ENCODE data around the gene DENND1A.
"Not testable (repeated sequence)": the region's sequence is repeated elsewhere in the genome, so short reads cannot be mapped to it uniquely, and the experiment has no call there.

DENND1A gene

DNA sequence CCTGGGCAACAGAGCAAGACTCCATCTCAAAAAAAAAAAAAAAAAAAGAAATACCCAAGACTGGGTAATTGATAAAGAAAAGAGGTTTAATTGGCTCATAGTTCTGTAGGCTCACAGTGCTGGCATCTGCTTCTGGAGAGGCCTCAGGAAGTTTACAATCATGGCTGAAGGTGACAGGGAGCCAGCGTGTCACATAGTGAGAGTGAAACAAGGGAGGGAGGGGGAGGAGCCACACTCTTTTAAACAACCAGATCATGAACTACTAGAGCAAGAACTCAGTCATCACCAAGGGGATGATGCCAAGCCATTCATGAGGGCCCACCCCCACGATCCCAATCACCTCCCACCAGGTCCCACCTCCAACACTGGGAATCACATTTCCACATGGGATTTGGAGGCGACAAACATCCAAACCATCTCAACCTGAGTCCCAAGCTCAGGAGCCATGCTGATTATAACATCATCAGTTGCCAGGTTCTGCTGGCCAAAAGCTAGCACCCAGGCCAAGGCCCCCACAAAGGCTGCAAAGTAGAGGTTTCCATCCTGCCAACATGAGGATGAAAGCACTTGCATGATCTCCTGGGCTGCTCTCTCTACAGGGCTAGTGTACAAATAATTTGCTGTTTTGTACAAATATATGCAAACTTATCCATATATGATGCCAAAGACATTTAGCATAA, 15.3 kb downstream of the DENND1A start:
- Histone ChIP-seq H3K9ac (ENCODE audit: low read depth, low read length, poor library complexity, severe bottlenecking) (no peak overlapping the region), H3K27me3 (ENCODE audit: insufficient read depth, low read length, poor library complexity, severe bottlenecking) (no peaks in the 10 kb centered on the region), H4K20me1 (ENCODE audit: insufficient read depth, low read length, poor library complexity, severe bottlenecking) (no peaks in the 10 kb centered on the region), H3K36me3 (ENCODE audit: insufficient read depth, low read length) (no peaks in the 10 kb centered on the region), H3K4me1 (ENCODE audit: insufficient read depth, low read length, poor library complexity, severe bottlenecking) (no peaks in the 10 kb centered on the region), H2AFZ (ENCODE audit: low read length) (no peak overlapping the region), H3F3A (ENCODE audit: low read depth) (no peaks in the 10 kb centered on the region), H3K9me3 (ENCODE audit: insufficient read depth, low read depth, low read length) (no peaks in the 10 kb centered on the region), H3K4me3 (ENCODE audit: low read length, poor library complexity, severe bottlenecking) (no peak overlapping the region), H3K79me2 (ENCODE audit: insufficient read depth, low read length) (no peaks in the 10 kb centered on the region), H3K9me2 (replicated peaks; ENCODE audit: low read depth, low read length) (no peaks in the 10 kb centered on the region), H3K4me2 (ENCODE audit: low read depth, low read length, poor library complexity, severe bottlenecking) (no peak overlapping the region)
- TF ChIP-seq EZH2phosphoT487 (IDR thresholded peaks at IDR 0.05; ENCODE audit: borderline replicate concordance), result no peak
- TF ChIP-seq, protein P1, sequence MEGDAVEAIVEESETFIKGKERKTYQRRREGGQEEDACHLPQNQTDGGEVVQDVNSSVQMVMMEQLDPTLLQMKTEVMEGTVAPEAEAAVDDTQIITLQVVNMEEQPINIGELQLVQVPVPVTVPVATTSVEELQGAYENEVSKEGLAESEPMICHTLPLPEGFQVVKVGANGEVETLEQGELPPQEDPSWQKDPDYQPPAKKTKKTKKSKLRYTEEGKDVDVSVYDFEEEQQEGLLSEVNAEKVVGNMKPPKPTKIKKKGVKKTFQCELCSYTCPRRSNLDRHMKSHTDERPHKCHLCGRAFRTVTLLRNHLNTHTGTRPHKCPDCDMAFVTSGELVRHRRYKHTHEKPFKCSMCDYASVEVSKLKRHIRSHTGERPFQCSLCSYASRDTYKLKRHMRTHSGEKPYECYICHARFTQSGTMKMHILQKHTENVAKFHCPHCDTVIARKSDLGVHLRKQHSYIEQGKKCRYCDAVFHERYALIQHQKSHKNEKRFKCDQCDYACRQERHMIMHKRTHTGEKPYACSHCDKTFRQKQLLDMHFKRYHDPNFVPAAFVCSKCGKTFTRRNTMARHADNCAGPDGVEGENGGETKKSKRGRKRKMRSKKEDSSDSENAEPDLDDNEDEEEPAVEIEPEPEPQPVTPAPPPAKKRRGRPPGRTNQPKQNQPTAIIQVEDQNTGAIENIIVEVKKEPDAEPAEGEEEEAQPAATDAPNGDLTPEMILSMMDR (conservative IDR thresholded peaks at IDR 0.05; ENCODE audit: low read length), result no peak

DNA sequence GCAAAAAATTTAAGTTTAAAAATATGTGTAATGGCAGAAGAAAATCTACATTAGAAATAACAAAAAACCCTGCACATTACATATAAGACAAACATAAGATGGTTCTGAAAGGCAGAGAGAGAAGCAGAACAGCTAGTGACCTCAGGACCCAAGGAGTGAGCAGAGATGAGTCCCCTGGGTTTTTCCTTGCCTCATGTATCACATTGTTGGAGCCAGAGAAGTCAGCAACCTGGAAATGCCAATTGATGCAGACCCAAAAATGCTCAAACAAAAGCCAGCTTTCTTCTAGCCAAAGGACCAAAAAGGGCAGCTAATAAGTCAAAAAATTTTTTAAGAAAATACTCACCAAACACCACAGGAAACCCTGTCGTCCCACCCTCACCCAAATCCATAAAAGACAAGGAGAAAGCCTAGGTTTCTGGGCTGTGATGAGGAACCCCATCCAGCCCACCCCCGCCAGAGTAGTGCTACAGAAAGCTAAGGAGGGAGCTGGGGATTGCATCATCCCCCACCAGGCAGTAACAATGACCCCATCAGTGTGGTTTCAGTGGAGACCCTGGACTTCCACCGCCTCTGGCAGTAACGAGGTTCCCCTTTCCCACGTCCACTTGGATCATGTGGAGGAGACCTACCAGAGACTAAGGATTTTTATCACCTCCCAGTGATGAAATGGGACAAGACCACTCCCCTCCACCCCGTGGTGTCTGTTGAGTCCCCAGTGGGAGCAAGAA, 17.6 kb downstream of the DENND1A start:
- Histone ChIP-seq H3K36me3 (ENCODE audit: insufficient read depth, low read length) (no peaks in the 10 kb centered on the region), H2AFZ (ENCODE audit: low read length) (no peak overlapping the region), H3F3A (ENCODE audit: low read depth) (no peaks in the 10 kb centered on the region), H3K9me3 (ENCODE audit: insufficient read depth, low read depth, low read length) (no peaks in the 10 kb centered on the region), H3K9ac (ENCODE audit: low read depth, low read length, poor library complexity, severe bottlenecking) (no peak overlapping the region), H3K4me2 (ENCODE audit: low read depth, low read length, poor library complexity, severe bottlenecking) (no peak overlapping the region), H3K4me1 (ENCODE audit: insufficient read depth, low read length, poor library complexity, severe bottlenecking) (no peaks in the 10 kb centered on the region), H3K4me3 (ENCODE audit: low read length, poor library complexity, severe bottlenecking) (no peak overlapping the region), H3K79me2 (ENCODE audit: insufficient read depth, low read length) (no peaks in the 10 kb centered on the region), H4K20me1 (ENCODE audit: insufficient read depth, low read length, poor library complexity, severe bottlenecking) (no peaks in the 10 kb centered on the region), H3K27me3 (ENCODE audit: insufficient read depth, low read length, poor library complexity, severe bottlenecking) (no peaks in the 10 kb centered on the region), H3K9me2 (replicated peaks; ENCODE audit: low read depth, low read length) (no peaks in the 10 kb centered on the region)
- no peak for TF ChIP-seq EZH2phosphoT487 (IDR thresholded peaks at IDR 0.05; ENCODE audit: borderline replicate concordance)
- TF ChIP-seq, protein P1 (conservative IDR thresholded peaks at IDR 0.05; ENCODE audit: low read length), result no peak

DNA sequence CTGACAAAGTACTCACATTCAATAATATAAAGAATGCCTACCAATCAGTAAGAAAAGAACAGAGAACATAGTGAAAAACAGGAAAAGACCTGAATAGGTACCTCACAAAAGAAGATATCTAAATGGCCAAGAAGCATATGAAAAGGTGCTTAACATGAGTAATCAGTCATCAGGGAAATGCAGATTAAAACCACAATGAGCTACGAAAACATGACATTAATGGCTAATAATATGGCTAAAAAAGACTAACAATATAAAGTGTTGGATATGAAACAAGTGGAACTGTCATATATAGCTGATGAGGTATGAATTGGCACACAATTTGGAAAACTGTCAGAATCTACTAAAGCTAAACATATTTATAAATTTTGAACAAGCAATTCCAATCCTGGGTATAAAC, 18.9 kb downstream of the DENND1A start:
- Histone ChIP-seq H3K9me2 (replicated peaks; ENCODE audit: low read depth, low read length) (no peaks in the 10 kb centered on the region), H3K9me3 (ENCODE audit: insufficient read depth, low read depth, low read length) (no peaks in the 10 kb centered on the region), H3K27me3 (ENCODE audit: insufficient read depth, low read length, poor library complexity, severe bottlenecking) (no peaks in the 10 kb centered on the region), H3K4me1 (ENCODE audit: insufficient read depth, low read length, poor library complexity, severe bottlenecking) (no peaks in the 10 kb centered on the region), H3K4me3 (ENCODE audit: low read length, poor library complexity, severe bottlenecking) (no peak overlapping the region), H3F3A (ENCODE audit: low read depth) (no peaks in the 10 kb centered on the region), H3K79me2 (ENCODE audit: insufficient read depth, low read length) (no peaks in the 10 kb centered on the region), H3K36me3 (ENCODE audit: insufficient read depth, low read length) (no peaks in the 10 kb centered on the region), H4K20me1 (ENCODE audit: insufficient read depth, low read length, poor library complexity, severe bottlenecking) (no peaks in the 10 kb centered on the region), H3K9ac (ENCODE audit: low read depth, low read length, poor library complexity, severe bottlenecking) (no peak overlapping the region), H2AFZ (ENCODE audit: low read length) (no peak overlapping the region), H3K4me2 (ENCODE audit: low read depth, low read length, poor library complexity, severe bottlenecking) (no peak overlapping the region)
- TF ChIP-seq EZH2phosphoT487 (IDR thresholded peaks at IDR 0.05; ENCODE audit: borderline replicate concordance), result no peak
- TF ChIP-seq, protein P1 (conservative IDR thresholded peaks at IDR 0.05; ENCODE audit: low read length), result no peak

DNA sequence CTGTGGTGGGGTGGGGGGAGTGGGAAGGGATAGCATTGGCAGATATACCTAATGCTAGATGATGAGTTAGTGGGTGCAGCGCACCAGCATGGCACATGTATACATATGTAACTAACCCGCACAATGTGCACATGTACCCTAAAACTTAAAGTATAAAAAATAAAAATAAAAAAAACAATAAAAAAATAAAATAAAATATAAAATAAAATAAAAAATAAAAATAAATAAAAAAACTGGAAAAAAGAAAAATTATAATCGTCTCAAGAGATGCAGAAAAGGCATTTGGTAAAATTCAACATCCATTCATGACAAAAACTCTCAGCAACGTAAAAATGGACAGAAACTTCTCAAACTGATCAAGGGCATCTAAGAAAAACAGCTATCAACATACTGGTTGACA, 20.7 kb downstream of the DENND1A start:
- not testable (repeated sequence) for H3F3A ChIP-seq (ENCODE audit: low read depth); H3K36me3 ChIP-seq (ENCODE audit: insufficient read depth, low read length); H3K9me2 ChIP-seq (replicated peaks; ENCODE audit: low read depth, low read length); H3K9ac ChIP-seq (ENCODE audit: low read depth, low read length, poor library complexity, severe bottlenecking); H3K27me3 ChIP-seq (ENCODE audit: insufficient read depth, low read length, poor library complexity, severe bottlenecking); H4K20me1 ChIP-seq (ENCODE audit: insufficient read depth, low read length, poor library complexity, severe bottlenecking); H3K4me2 ChIP-seq (ENCODE audit: low read depth, low read length, poor library complexity, severe bottlenecking); H3K4me1 ChIP-seq (ENCODE audit: insufficient read depth, low read length, poor library complexity, severe bottlenecking); H3K9me3 ChIP-seq (ENCODE audit: insufficient read depth, low read depth, low read length); H3K79me2 ChIP-seq (ENCODE audit: insufficient read depth, low read length); H3K4me3 ChIP-seq (ENCODE audit: low read length, poor library complexity, severe bottlenecking); H2AFZ ChIP-seq (ENCODE audit: low read length)

DNA sequence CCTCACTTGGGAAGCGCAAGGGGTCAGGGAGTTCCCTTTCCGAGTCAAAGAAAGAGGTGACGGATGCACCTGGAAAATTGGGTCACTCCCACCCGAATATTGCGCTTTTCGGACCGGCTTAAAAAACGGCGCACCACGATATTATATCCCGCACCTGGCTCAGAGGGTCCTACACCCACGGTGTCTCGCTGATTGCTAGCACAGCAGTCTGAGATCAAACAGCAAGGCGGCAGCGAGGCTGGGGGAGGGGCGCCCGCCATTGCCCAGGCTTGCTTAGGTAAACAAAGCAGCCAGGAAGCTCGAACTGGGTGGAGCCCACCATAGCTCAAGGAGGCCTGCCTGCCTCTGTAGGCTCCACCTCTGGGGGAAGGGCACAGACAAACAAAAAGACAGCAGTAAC, 26.4 kb downstream of the DENND1A start:
- not testable (repeated sequence) for H3K4me3 ChIP-seq (ENCODE audit: low read length, poor library complexity, severe bottlenecking); H3K36me3 ChIP-seq (ENCODE audit: insufficient read depth, low read length); H2AFZ ChIP-seq (ENCODE audit: low read length); H3K9ac ChIP-seq (ENCODE audit: low read depth, low read length, poor library complexity, severe bottlenecking); H3K27me3 ChIP-seq (ENCODE audit: insufficient read depth, low read length, poor library complexity, severe bottlenecking); H4K20me1 ChIP-seq (ENCODE audit: insufficient read depth, low read length, poor library complexity, severe bottlenecking); H3K4me1 ChIP-seq (ENCODE audit: insufficient read depth, low read length, poor library complexity, severe bottlenecking); H3K9me3 ChIP-seq (ENCODE audit: insufficient read depth, low read depth, low read length); H3K9me2 ChIP-seq (replicated peaks; ENCODE audit: low read depth, low read length); H3F3A ChIP-seq (ENCODE audit: low read depth); H3K4me2 ChIP-seq (ENCODE audit: low read depth, low read length, poor library complexity, severe bottlenecking); H3K79me2 ChIP-seq (ENCODE audit: insufficient read depth, low read length)
